HG03039 (cell line): ENCODE data around the gene ADH5.
"Not testable (repeated sequence)": the region's sequence is repeated elsewhere in the genome, so short reads cannot be mapped to it uniquely, and the experiment has no call there.

Experiments
- ATAC-seq: cut with Tn5 transposase; IDR thresholded peaks from one replicate; pipeline ENCODE4 v1.9.1; 2021; ENCODE audit warnings: mild to moderate bottlenecking, moderate library complexity; ENCODE audit not compliant: unreplicated experiment

ADH5 gene

GRCh38 chr4:99088023-99088449, 552 bp downstream of the ADH5 start:
- ATAC-seq: peak; percentile 23

GRCh38 chr4:99084595-99084994, 4.0 kb downstream of the ADH5 start:
- ATAC-seq: no peak

GRCh38 chr4:99082192-99082591, 6.4 kb downstream of the ADH5 start:
- no peak for ATAC-seq

- ATAC-seq: not testable (repeated sequence)
These were observed 7.7 kb downstream of the ADH5 start for GRCh38 chr4:99080869-99081268.

GRCh38 chr4:99079625-99080295, 8.8 kb downstream of the ADH5 start:
- no peak for ATAC-seq

GRCh38 chr4:99078931-99079624, 9.5 kb downstream of the ADH5 start:
- ATAC-seq: no peak

GRCh38 chr4:99078336-99078735, 10.3 kb downstream of the ADH5 start:
- no peak for ATAC-seq

- no peak for ATAC-seq
These were observed 11.4 kb downstream of the ADH5 start for GRCh38 chr4:99077177-99077576.

- ATAC-seq: no peak
These were observed 12.2 kb downstream of the ADH5 start for GRCh38 chr4:99076292-99076976.

GRCh38 chr4:99074816-99075215, 13.8 kb downstream of the ADH5 start:
- no peak for ATAC-seq

GRCh38 chr4:99071159-99071558, 17.4 kb downstream of the ADH5 start:
- ATAC-seq: no peak

GRCh38 chr4:99067617-99068016, 21.0 kb downstream of the ADH5 start:
- ATAC-seq: no peak

- ATAC-seq: not testable (repeated sequence)
These were observed 23.1 kb downstream of the ADH5 start for GRCh38 chr4:99065521-99065920.

- ATAC-seq: no peak
These were observed 26.5 kb downstream of the ADH5 start for GRCh38 chr4:99062120-99062519.

- ATAC-seq: no peak
These were observed 27.4 kb downstream of the ADH5 start for GRCh38 chr4:99061048-99061700.

GRCh38 chr4:99059550-99059949, 29.0 kb downstream of the ADH5 start:
- no peak for ATAC-seq

- no peak for ATAC-seq
These were observed 30.4 kb downstream of the ADH5 start for GRCh38 chr4:99058228-99058627.

GRCh38 chr4:99054428-99054994, 34.1 kb downstream of the ADH5 start:
- peak; percentile 48 for ATAC-seq

- no peak for ATAC-seq
These were observed 35.7 kb downstream of the ADH5 start for GRCh38 chr4:99052902-99053301.

- no peak for ATAC-seq
These were observed 40.9 kb downstream of the ADH5 start for GRCh38 chr4:99047710-99048109.

GRCh38 chr4:99043346-99043745, 45.2 kb downstream of the ADH5 start:
- no peak for ATAC-seq
